Subcutaneous abdominal adipose tissue (tissue), 5 donors: ENCODE results near the gene ZNF805.
"Not testable (repeated sequence)": the region's sequence is repeated elsewhere in the genome, so short reads cannot be mapped to it uniquely, and the experiment has no call there.

Source experiments
- H3K27ac ChIP-seq: one replicate; pipeline ENCODE4 v1.7.0; 2013; ENCODE audit warnings: low read depth, mild to moderate bottlenecking, inconsistent platforms, low read length, moderate library complexity
- H3K27me3 ChIP-seq, 5 donors: one replicate each; pipeline ENCODE4 v1.7.0; 2013; ENCODE audit warnings: low read length in 5 of 5, inconsistent platforms in 1 of 5; ENCODE audit not compliant: control insufficient read depth in 5 of 5, insufficient read depth in 4 of 5
- H3K36me3 ChIP-seq, 5 donors: one replicate each; pipeline ENCODE4 v1.7.0; 2013; ENCODE audit warnings: low read length in 5 of 5; ENCODE audit not compliant: control insufficient read depth in 5 of 5, insufficient read depth in 5 of 5
- H3K4me1 ChIP-seq, 5 donors: one replicate each; pipeline ENCODE4 v1.7.0; 2013; ENCODE audit warnings: low read length in 5 of 5, mild to moderate bottlenecking in 3 of 5, moderate library complexity in 1 of 5; ENCODE audit not compliant: control insufficient read depth in 5 of 5, insufficient read depth in 5 of 5
- H3K4me3 ChIP-seq, 5 donors: one replicate each; pipeline ENCODE4 v1.7.0; 2013; ENCODE audit warnings: low read length in 5 of 5, low read depth in 1 of 5
- H3K9ac ChIP-seq, 5 donors: one replicate each; pipeline ENCODE4 v1.7.0; 2013; ENCODE audit warnings: low read length in 5 of 5, mild to moderate bottlenecking in 4 of 5, moderate library complexity in 3 of 5
- H3K9me3 ChIP-seq, 5 donors: one replicate each; pipeline ENCODE4 v1.7.0; 2013; ENCODE audit warnings: low read length in 5 of 5; ENCODE audit not compliant: control insufficient read depth in 5 of 5
- donor health status: healthy.
- donor health status: healthy.
- donor health status: healthy.
- donor health status: healthy.
- donor health status: healthy.

The ZNF805 gene

DNA sequence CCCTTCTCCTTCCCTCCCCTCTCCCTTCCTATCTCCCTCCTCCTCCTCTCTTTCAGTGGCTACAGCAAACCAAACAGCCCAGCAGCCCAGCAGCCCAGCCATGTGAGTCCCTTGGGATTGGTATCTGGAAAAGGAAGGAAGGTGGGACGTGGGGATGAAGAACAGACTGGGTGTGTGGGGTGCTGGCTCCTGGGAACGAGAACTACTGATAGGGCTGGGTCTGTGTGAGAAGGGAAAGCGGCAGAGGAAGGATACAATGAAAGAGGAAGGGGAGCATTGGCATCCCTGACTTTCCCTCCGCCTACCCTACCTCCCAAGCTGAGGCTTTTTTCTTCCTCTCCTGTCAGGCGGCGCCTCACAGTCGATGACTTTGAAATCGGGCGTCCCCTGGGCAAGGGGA is 8.7 kb upstream of the ZNF805 start:
- Histone ChIP-seq H3K4me3 (peak overlapping the region in 1 of 5 donors; percentile 5), H3K9ac (no peak overlapping the region), H3K27ac (no peak overlapping the region), H3K9me3 (no peaks in the 10 kb centered on the region), H3K4me1 (peaks cover 0 to 6% (median 0%) of the 10 kb centered on the region in 5 donors), H3K36me3 (no peaks in the 10 kb centered on the region), H3K27me3 (no peaks in the 10 kb centered on the region)

DNA sequence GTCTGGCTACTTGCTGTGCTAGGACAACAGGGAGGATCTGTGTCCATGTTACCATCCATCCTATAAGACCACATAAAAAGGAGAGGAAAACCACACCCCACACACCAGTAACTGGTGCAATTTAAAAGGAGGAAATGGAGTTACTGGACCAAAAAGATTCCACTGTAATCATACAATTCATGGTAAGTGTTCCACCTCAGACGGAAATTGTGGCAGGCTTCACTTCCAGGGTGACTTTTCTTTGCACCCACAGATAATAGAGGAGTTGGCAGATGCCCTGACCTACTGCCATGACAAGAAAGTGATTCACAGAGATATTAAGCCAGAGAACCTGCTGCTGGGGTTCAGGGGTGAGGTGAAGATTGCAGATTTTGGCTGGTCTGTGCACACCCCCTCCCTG is 7.2 kb upstream of the ZNF805 start:
- Histone ChIP-seq H3K36me3 (no peaks in the 10 kb centered on the region), H3K27ac (no peak overlapping the region), H3K4me1 (peaks cover 0 to 6% (median 0%) of the 10 kb centered on the region in 5 donors), H3K4me3 (no peak overlapping the region), H3K9ac (no peak overlapping the region), H3K27me3 (no peaks in the 10 kb centered on the region), H3K9me3 (no peaks in the 10 kb centered on the region)

DNA sequence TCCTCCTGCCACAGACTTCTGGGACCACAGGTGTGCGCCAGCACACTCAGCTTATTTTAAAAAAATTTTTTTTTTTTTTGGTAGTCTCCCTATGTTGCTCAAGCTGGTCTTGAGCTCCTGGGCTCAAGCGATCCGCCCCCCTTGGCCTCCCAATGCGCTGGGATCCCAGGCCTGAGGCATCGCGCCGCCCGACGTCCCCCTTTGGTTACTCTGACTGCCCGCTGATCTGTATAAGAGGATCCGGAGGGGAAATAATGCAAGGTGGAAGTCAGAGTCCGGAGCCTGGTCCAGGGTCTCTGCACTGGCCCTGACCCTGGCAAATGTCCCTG is 486 bp upstream of the ZNF805 start:
- peak overlapping the region; percentile 90 to 99 (median 98) for H3K4me3 ChIP-seq
- peak overlapping the region; percentile 75 for H3K27ac ChIP-seq
- peaks cover 0 to 16% (median 11%) of the 10 kb centered on the region in 5 donors for H3K36me3 ChIP-seq
- H3K27me3 ChIP-seq: no peaks in the 10 kb centered on the region
- peaks cover 11 to 29% (median 26%) of the 10 kb centered on the region in 5 donors for H3K4me1 ChIP-seq
- H3K9ac ChIP-seq: peak overlapping the region in 4 of 5 donors; percentile 93 to 100 (median 96)
- no peaks in the 10 kb centered on the region for H3K9me3 ChIP-seq

DNA sequence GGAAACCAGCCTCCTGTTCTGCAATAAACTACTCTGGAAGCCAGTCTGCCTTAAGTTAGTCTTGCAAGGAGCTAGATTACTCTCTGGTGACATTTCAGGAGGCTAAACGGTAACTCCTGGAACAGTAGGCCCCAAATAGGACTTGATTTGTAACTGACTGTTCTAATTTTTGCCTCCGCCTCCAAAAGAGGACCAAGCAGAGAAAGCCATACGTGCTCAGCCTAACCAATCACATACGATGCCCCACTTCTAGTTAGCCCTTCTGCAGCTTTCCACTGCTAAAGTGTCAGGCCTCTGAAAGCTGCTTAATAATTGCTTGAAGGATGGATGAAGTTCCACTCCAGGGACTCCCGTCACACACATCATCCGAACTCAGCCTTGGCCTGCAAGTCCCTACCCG is 744 bp downstream of the ZNF805 start:
- peaks cover 11 to 29% (median 26%) of the 10 kb centered on the region in 5 donors for H3K4me1 ChIP-seq
- peak overlapping the region; percentile 93 to 100 (median 98) for H3K9ac ChIP-seq
- H3K27ac ChIP-seq: peak overlapping the region; percentile 75
- H3K36me3 ChIP-seq: peaks cover 0 to 26% (median 21%) of the 10 kb centered on the region in 5 donors
- H3K27me3 ChIP-seq: no peaks in the 10 kb centered on the region
- H3K9me3 ChIP-seq: no peaks in the 10 kb centered on the region
- peak overlapping the region; percentile 90 to 99 (median 98) for H3K4me3 ChIP-seq

DNA sequence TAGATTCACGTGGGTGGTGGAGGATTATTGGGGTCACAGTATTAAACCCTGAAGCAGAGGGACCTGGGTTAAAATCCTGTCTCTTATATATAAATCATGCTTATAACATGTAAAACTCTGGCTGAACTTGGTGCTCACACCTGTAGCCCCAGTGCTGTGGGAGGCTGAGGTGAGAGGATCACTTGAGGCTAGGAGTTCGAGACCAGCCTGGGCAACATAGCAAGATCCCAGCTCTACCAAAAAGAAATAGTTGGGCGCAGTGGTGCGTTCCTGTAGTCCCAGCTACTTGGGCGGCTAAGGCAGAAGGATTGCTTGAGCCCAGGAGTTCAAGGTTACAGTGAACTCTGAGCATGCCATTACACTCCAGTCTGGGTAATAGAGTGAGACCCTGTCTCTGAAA is 2.4 kb downstream of the ZNF805 start:
- no peak overlapping the region for H3K27ac ChIP-seq
- no peak overlapping the region for H3K4me3 ChIP-seq
- H3K4me1 ChIP-seq: peaks cover 11 to 29% (median 26%) of the 10 kb centered on the region in 5 donors
- no peaks in the 10 kb centered on the region for H3K9me3 ChIP-seq
- no peaks in the 10 kb centered on the region for H3K27me3 ChIP-seq
- no peak overlapping the region for H3K9ac ChIP-seq
- peaks cover 0 to 43% (median 34%) of the 10 kb centered on the region in 5 donors for H3K36me3 ChIP-seq

DNA sequence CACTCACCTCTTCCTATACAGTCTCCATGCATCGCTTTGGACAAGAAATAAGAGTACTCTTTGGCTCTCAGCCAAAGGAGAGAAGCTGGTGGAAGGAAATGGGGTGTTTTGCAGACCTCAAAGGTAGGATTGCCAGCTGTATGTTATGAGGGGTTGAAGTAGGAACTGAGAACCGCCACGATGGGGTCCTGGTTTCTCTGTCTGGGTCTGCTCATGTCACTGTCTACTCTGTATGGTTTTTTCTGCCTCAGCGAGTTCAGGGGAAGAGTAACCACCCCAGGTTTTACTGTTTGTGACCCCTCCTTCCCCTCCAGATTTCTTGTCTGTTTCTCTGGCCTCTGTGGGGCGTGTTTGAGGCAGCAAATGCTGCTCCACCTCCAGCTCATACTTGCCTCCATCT is 4.1 kb downstream of the ZNF805 start:
- Histone ChIP-seq H3K9me3 (no peaks in the 10 kb centered on the region), H3K27me3 (no peaks in the 10 kb centered on the region), H3K36me3 (peaks cover 6 to 58% (median 48%) of the 10 kb centered on the region in 5 donors), H3K4me1 (peaks cover 11 to 29% (median 26%) of the 10 kb centered on the region in 5 donors), H3K4me3 (no peak overlapping the region), H3K9ac (no peak overlapping the region), H3K27ac (no peak overlapping the region)

DNA sequence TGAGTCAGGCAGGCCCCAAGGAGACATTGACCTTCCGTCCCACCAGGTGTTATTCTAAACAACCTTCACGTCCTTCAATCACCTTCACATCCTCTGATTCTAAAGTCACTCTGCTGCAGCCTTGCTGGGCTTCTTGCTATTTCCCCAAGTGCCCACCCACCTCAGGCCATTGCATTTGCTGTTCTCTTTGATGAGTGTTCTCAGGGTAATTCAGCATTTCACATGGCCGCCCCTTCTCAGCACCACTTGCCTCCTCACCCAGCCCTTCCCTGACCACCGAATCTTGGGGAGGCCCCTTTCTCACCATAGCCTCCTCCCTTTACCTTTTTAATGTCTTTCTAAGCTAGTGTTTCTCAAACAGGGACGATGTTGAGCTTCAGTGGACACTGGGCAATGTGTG is 4.6 kb downstream of the ZNF805 start:
- Histone ChIP-seq H3K4me3 (no peak overlapping the region), H3K27ac (no peak overlapping the region), H3K9ac (no peak overlapping the region), H3K4me1 (peaks cover 11 to 26% (median 25%) of the 10 kb centered on the region in 5 donors), H3K9me3 (no peaks in the 10 kb centered on the region), H3K27me3 (no peaks in the 10 kb centered on the region), H3K36me3 (peaks cover 6 to 62% (median 51%) of the 10 kb centered on the region in 5 donors)

DNA sequence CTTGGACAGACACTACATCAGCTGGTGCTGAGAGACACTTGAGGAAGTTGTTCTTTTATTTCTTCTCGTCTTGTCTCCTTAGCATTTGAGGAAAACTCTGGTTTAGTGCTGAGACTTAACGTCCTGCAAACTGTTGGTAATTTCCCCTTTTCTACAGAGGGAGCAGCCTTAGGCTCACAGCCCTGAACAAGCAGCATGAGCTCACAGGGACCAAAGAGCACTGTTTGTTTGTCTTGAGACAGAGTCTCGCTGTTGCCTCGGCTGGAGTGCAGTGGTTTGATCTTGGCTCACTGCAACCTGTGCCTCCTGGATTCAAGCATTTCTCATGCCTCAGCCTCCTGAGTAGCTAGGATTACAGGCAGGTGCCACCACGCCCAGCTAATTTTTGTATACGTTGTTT is 5.5 kb downstream of the ZNF805 start:
- no peaks in the 10 kb centered on the region for H3K27me3 ChIP-seq
- peaks cover 11 to 68% (median 58%) of the 10 kb centered on the region in 5 donors for H3K36me3 ChIP-seq

DNA sequence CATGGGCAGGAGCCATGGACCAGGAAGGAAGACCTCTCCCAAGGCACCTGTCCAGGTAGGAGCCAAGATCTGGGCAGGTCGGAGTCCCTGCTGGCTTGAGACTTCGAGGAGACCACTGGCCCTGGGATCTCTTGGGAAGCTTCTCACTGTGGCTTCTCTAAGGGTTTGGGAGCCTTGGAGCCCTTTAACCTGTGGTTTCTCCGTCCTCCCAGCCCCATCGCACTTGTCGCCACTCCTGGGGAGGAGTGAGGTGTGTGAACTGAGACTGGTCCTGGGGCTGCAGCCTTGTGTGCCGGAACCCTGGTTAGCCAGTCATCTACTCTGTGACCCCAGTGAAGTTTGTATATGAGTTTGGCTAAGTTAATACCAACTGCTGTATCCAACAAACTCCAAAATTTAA is 8.2 kb downstream of the ZNF805 start:
- Histone ChIP-seq H3K4me1 (no peaks in the 10 kb centered on the region), H3K9me3 (no peaks in the 10 kb centered on the region), H3K27me3 (no peaks in the 10 kb centered on the region), H3K36me3 (peaks cover 26 to 87% (median 82%) of the 10 kb centered on the region in 5 donors), H3K9ac (no peak overlapping the region), H3K27ac (no peak overlapping the region), H3K4me3 (no peak overlapping the region)

More for the DNA sequence above, 5.5 kb downstream of the ZNF805 start:
- peaks cover 11 to 23% (median 21%) of the 10 kb centered on the region in 5 donors for H3K4me1 ChIP-seq
- H3K27ac ChIP-seq: no peak overlapping the region
- H3K9ac ChIP-seq: no peak overlapping the region
- no peak overlapping the region for H3K4me3 ChIP-seq
- H3K9me3 ChIP-seq: no peaks in the 10 kb centered on the region

DNA sequence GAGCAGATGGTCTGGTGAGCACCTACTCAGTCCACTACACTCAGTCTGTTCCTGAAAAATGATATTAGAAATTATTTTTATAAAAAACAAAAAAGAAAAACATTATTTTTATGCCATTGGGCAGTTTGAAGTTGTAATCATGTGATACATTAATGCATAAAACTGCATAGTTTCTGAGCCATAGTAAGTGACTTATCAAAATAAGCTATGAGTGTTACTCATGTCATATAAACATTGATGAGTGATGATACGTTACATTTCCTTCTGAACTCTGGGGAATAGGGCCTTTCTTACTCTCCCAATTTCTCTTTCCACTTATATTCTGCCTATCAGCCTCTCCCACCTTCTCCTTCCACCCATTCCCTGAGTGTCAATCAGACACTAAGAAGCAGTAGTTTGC is 8.9 kb downstream of the ZNF805 start:
- Histone ChIP-seq H3K9me3 (no peaks in the 10 kb centered on the region), H3K36me3 (peaks cover 27 to 87% (median 84%) of the 10 kb centered on the region in 5 donors), H3K27me3 (no peaks in the 10 kb centered on the region), H3K27ac (no peak overlapping the region), H3K4me3 (no peak overlapping the region), H3K9ac (no peak overlapping the region), H3K4me1 (peaks cover 0 to 3% (median 0%) of the 10 kb centered on the region in 5 donors)

DNA sequence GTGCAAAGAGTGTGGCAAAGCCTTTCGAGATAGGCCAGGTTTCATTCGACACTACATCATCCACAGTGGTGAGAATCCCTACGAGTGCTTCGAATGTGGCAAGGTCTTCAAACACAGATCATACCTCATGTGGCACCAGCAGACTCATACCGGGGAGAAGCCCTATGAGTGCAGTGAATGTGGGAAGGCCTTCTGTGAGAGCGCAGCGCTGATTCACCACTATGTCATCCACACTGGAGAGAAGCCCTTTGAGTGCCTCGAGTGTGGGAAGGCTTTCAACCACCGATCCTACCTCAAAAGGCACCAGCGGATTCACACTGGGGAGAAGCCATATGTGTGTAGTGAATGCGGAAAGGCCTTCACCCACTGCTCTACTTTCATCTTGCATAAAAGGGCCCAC is 13.3 kb downstream of the ZNF805 start:
- H3K9ac ChIP-seq, H3K27ac ChIP-seq, H3K27me3 ChIP-seq, H3K4me3 ChIP-seq, H3K4me1 ChIP-seq, H3K9me3 ChIP-seq: not testable (repeated sequence)
- peaks cover 36 to 54% (median 52%) of the 10 kb centered on the region in 5 donors for H3K36me3 ChIP-seq
